NB4 (cell line): Measurements from ENCODE around the gene RACK1.

Experiments
- DNase-seq: peaks from one replicate; pipeline ENCODE4 v3.0.0; 2010; ENCODE audit warnings: low read depth
- H3K4me3 ChIP-seq: one replicate; pipeline ENCODE4 v1.5.1; 2011; ENCODE audit warnings: mild to moderate bottlenecking, low read depth, low read length, moderate library complexity
- CTCF ChIP-seq: IDR thresholded peaks from one replicate; pipeline ENCODE4 v1.5.1; 2012; ENCODE audit warnings: low read depth, low read length
- MAX ChIP-seq: IDR thresholded peaks from 2 replicates; pipeline ENCODE4 v1.6.1; 2011; ENCODE audit warnings: low read depth, low read length
- MYC ChIP-seq: IDR thresholded peaks from 2 replicates; pipeline ENCODE4 v1.6.1; 2011; ENCODE audit warnings: low read depth, low read length
- POLR2A ChIP-seq: IDR thresholded peaks from 2 replicates; pipeline ENCODE4 v1.6.1; 2011; ENCODE audit warnings: mild to moderate bottlenecking; ENCODE audit not compliant: insufficient read length; ENCODE audit errors: extremely low read depth

The RACK1 gene

GRCh38 chr5:181258576-181258975 lies 14.9 kb upstream of the RACK1 start:
- H3K4me3 ChIP-seq, result peak overlapping the region; percentile 74
- no peak for DNase-seq
- TF ChIP-seq CTCF (no peak), POLR2A (no peak), MYC (no peak), MAX (no peak)

GRCh38 chr5:181255836-181256578 lies 12.3 kb upstream of the RACK1 start:
- TF ChIP-seq POLR2A (no peak), MAX (no peak), MYC (no peak), CTCF (no peak)
- H3K4me3 ChIP-seq, result no peak overlapping the region
- DNase-seq, result no peak

GRCh38 chr5:181255276-181255675 lies 11.6 kb upstream of the RACK1 start:
- no peak for DNase-seq
- no peak for TF ChIP-seq POLR2A
- TF ChIP-seq MAX, result no peak
- TF ChIP-seq MYC, result no peak
- no peak for TF ChIP-seq CTCF
- H3K4me3 ChIP-seq, result no peak overlapping the region

GRCh38 chr5:181248277-181248676 lies 4.6 kb upstream of the RACK1 start:
- TF ChIP-seq MAX, result no peak
- no peak for TF ChIP-seq MYC
- TF ChIP-seq POLR2A, result no peak
- no peak for TF ChIP-seq CTCF
- no peak for DNase-seq
- peak overlapping the region; percentile 86 for H3K4me3 ChIP-seq

GRCh38 chr5:181246276-181247049 lies 2.8 kb upstream of the RACK1 start:
- H3K4me3 ChIP-seq, result peak overlapping the region; percentile 86
- TF ChIP-seq MAX, result peak; percentile 27; the same call in 1 of the 2 replicates
- TF ChIP-seq POLR2A, result peak; percentile 70
- TF ChIP-seq MYC, result peak; percentile 62
- TF ChIP-seq CTCF, result no peak
- DNase-seq, result peak; percentile 91
